ENCODE measurements around the gene TBX2. TPM values are rescaled to one million over a fixed set of nuclear protein-coding genes. Genes with fewer than 3 reads are reported as not detected.
A peak's percentile ranks its signal among the peaks of the same experiment; 100 is the strongest.

Gene TBX2
- total RNA-seq, 2 donors from 2014 or later, result 0.07 TPM; not detected in 1

DNA sequence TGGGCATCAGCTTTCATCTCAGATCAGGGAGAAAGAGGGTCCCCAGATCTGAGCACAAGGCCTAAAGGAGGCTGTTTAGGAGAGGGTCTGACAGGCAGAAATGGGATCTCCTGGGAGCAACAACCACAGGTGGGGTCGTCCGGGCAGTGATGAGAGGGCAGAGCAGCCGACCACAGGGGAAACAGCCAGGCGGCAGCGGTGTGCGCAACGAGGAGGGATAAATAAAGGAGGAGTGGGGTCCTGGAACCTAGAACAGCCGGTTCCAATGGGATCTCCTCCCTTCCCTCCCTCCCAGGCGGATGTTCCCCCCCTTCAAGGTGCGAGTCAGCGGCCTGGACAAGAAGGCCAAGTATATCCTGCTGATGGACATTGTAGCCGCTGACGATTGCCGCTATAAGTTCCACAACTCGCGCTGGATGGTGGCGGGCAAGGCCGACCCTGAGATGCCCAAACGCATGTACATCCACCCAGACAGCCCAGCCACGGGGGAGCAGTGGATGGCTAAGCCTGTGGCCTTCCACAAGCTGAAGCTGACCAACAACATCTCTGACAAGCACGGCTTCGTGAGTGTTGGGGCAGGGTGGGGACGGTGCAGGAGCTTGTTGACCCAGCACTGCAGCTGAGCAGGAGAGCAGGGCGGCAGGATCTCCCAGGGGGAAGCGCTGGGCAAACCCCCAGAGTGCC is 1.9 kb downstream of the TBX2 start:
- no peaks in the 10 kb centered on the region for H3K36me3 Mint-ChIP-seq (ENCODE audit: low read depth)
- Histone ChIP-seq H3K27me3 (ENCODE audit: control insufficient read depth, insufficient read depth, low read length, poor library complexity, severe bottlenecking) (peaks cover 95% of the 10 kb centered on the region), H3K9ac (ENCODE audit: extremely low read depth, low read length, poor library complexity, severe bottlenecking) (no peak overlapping the region), H3K9me3 (ENCODE audit: control insufficient read depth, low read length) (no peaks in the 10 kb centered on the region), H3K36me3 (ENCODE audit: control insufficient read depth, insufficient read depth, low read length) (no peaks in the 10 kb centered on the region), H3K4me1 (ENCODE audit: control insufficient read depth, insufficient read depth, low read length) (no peaks in the 10 kb centered on the region), H3K27ac (ENCODE audit: low read depth, low read length) (no peak overlapping the region), H3K4me3 (ENCODE audit: low read length) (no peak overlapping the region)
- TF ChIP-seq, protein P1, sequence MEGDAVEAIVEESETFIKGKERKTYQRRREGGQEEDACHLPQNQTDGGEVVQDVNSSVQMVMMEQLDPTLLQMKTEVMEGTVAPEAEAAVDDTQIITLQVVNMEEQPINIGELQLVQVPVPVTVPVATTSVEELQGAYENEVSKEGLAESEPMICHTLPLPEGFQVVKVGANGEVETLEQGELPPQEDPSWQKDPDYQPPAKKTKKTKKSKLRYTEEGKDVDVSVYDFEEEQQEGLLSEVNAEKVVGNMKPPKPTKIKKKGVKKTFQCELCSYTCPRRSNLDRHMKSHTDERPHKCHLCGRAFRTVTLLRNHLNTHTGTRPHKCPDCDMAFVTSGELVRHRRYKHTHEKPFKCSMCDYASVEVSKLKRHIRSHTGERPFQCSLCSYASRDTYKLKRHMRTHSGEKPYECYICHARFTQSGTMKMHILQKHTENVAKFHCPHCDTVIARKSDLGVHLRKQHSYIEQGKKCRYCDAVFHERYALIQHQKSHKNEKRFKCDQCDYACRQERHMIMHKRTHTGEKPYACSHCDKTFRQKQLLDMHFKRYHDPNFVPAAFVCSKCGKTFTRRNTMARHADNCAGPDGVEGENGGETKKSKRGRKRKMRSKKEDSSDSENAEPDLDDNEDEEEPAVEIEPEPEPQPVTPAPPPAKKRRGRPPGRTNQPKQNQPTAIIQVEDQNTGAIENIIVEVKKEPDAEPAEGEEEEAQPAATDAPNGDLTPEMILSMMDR (conservative IDR thresholded peaks at IDR 0.05), result no peak
- H3K27ac Mint-ChIP-seq, result no peak overlapping the region
- peak overlapping the region; percentile 32 for H3K4me3 Mint-ChIP-seq
- H3K27me3 Mint-ChIP-seq (ENCODE audit: insufficient read depth), result peaks cover 93% of the 10 kb centered on the region
- H3K9me3 Mint-ChIP-seq, result no peaks in the 10 kb centered on the region
- 5 to 11% methylated on average over 14 to 25 of the region's 25 CpGs for WGBS, 2 experiments (ENCODE audit: insufficient coverage in 1 of 2, insufficient read length in 1 of 2)
- DNase-seq, result peak; percentile 72
- peaks cover 3% of the 10 kb centered on the region for H3K4me1 Mint-ChIP-seq

DNA sequence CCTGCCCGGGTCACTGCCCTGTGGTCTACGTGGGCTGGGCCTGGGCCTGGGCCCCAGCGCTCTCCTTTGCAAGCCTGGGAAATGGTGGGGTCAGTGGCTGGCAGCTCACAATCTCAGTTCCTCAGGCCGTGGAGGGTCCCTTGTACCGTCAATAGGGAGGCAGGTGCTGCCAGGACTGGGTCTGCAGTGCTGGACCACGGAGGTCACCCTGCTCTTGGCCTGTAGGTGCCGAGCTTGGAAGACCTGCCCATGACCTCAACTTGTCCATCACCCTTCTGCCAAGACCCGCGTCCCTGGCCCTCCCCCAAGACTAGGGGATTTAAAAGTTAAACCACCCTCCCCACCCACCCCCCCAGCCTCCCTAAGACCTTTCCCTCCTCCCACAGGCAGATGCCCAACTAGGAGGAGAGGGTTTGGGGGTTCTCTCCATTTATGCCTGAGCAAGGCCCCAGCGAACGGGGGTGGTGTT is 2.5 kb downstream of the TBX2 start:
- Histone ChIP-seq H3K27me3 (ENCODE audit: control insufficient read depth, insufficient read depth, low read length, poor library complexity, severe bottlenecking) (peaks cover 95% of the 10 kb centered on the region), H3K9me3 (ENCODE audit: control insufficient read depth, low read length) (no peaks in the 10 kb centered on the region), H3K4me1 (ENCODE audit: control insufficient read depth, insufficient read depth, low read length) (no peaks in the 10 kb centered on the region), H3K36me3 (ENCODE audit: control insufficient read depth, insufficient read depth, low read length) (no peaks in the 10 kb centered on the region), H3K4me3 (ENCODE audit: low read length) (no peak overlapping the region), H3K27ac (ENCODE audit: low read depth, low read length) (no peak overlapping the region), H3K9ac (ENCODE audit: extremely low read depth, low read length, poor library complexity, severe bottlenecking) (no peak overlapping the region)
- Mint-ChIP-seq H3K4me1 (peaks cover 3% of the 10 kb centered on the region), H3K9me3 (no peaks in the 10 kb centered on the region), H3K36me3 (ENCODE audit: low read depth) (no peaks in the 10 kb centered on the region), H3K27ac (no peak overlapping the region), H3K4me3 (no peak overlapping the region), H3K27me3 (ENCODE audit: insufficient read depth) (peaks cover 94% of the 10 kb centered on the region)
- peak; percentile 72 for DNase-seq
- TF ChIP-seq, protein P1 (conservative IDR thresholded peaks at IDR 0.05), result no peak
- WGBS, 2 experiments (ENCODE audit: insufficient coverage in 1 of 2, insufficient read length in 1 of 2), result 9 to 14% methylated on average over 3 to 9 of the region's 11 CpGs

DNA sequence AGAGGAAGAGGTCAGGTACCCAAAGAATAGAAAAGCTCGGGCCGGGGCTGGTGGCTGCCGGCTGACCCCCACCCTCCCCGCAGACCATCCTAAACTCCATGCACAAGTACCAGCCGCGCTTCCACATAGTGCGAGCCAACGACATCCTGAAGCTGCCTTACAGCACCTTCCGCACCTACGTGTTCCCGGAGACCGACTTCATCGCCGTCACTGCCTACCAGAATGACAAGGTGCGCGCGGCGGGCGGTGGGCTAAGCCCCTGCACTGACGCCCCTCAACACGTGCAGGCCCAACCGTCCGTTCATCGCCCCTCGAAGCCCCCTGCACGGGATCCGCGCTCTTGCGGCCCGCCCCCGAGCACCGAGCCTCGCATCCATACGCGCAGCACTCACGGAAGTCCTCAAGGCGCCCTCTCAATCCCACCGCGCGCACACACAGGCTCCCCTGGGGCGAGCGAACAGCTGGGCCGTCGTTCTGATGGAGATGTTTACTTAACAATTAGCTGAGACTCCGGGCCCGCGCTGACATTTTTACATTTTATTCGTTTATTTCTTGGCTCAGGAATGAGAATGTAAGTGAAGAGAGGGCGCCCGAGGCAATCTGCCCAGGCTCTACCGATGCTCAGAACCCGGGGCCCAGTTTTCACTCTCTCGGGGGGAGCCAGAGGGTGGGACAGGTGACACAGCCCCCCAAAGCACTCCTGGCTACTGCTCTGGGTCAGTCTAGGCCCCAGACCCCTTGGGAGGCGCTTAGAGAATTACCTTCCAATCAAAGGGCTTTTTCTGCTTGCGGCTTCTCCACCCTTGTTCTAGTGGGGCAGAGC is 3.5 kb downstream of the TBX2 start:
- Histone ChIP-seq H3K27ac (ENCODE audit: low read depth, low read length) (no peak overlapping the region), H3K9ac (ENCODE audit: extremely low read depth, low read length, poor library complexity, severe bottlenecking) (no peak overlapping the region), H3K4me3 (ENCODE audit: low read length) (no peak overlapping the region), H3K27me3 (ENCODE audit: control insufficient read depth, insufficient read depth, low read length, poor library complexity, severe bottlenecking) (peaks cover 95% of the 10 kb centered on the region), H3K36me3 (ENCODE audit: control insufficient read depth, insufficient read depth, low read length) (no peaks in the 10 kb centered on the region), H3K4me1 (ENCODE audit: control insufficient read depth, insufficient read depth, low read length) (no peaks in the 10 kb centered on the region), H3K9me3 (ENCODE audit: control insufficient read depth, low read length) (no peaks in the 10 kb centered on the region)
- Mint-ChIP-seq H3K4me1 (no peaks in the 10 kb centered on the region), H3K27ac (no peak overlapping the region), H3K9me3 (no peaks in the 10 kb centered on the region), H3K27me3 (ENCODE audit: insufficient read depth) (peaks cover 96% of the 10 kb centered on the region), H3K4me3 (peak overlapping the region; percentile 36), H3K36me3 (ENCODE audit: low read depth) (no peaks in the 10 kb centered on the region)
- TF ChIP-seq, protein P1 (conservative IDR thresholded peaks at IDR 0.05), result no peak
- WGBS, 2 experiments (ENCODE audit: insufficient coverage in 1 of 2, insufficient read length in 1 of 2), result 2% methylated on average over 25 to 55 of the region's 55 CpGs
- DNase-seq, result peak; percentile 81
